PFSK-1 (cell line): Measurements from ENCODE around the gene LINC01488.

ENCODE experiments used
- POLR2AphosphoS5 ChIP-seq: IDR thresholded peaks from 2 replicates; pipeline ENCODE4 v1.6.1; 2012; ENCODE audit warnings: low read depth, mild to moderate bottlenecking, control low read depth, low read length, moderate library complexity
- SIN3A ChIP-seq: IDR thresholded peaks from 2 replicates; pipeline ENCODE4 v1.6.1; 2012; ENCODE audit warnings: mild to moderate bottlenecking, low read length, moderate library complexity, borderline replicate concordance; ENCODE audit not compliant: insufficient read depth
- TAF1 ChIP-seq: IDR thresholded peaks from 2 replicates; pipeline ENCODE4 v1.6.1; 2012; ENCODE audit warnings: low read length, control low read depth, borderline replicate concordance; ENCODE audit not compliant: insufficient read depth

DNA sequence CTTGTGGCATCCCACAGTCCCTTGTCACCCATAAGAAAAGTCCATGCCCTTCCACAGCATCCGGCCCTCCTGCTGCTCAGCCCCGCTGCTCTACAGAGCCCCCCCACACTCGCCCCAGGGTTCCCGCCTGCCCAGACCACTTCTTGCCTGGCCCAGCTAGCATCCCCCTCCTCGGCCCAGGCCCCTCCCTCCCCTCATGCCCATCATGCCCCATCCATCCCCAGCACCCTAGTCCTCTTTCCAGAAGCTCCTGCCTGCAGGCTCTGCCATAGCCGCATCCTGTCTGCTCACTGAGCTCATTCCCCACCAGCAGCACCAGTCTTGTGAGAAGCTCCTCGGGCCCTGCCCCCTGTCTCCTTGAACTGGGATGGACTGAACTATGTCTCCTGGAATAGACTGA lies 54.4 kb downstream of the LINC01488 start:
- TF ChIP-seq POLR2AphosphoS5 (no peak), TAF1 (no peak), SIN3A (no peak)
